Measurements from ENCODE around the gene LYL1. TPM values are rescaled to one million over a fixed set of nuclear protein-coding genes. Genes with fewer than 3 reads are reported as not detected.

Gene LYL1
- total and polyA plus RNA-seq, 9 of the 15 experiments (the other 6 are each of a cell fraction or from before 2014, with no cell fraction given) = 1.3 to 266 (median 34.0) TPM

GRCh38 chr19:13150187-13150930 lies 47.7 kb upstream of the LYL1 start, which contains the start of the genes IER2 and STX10 (continued):
- TF ChIP-seq E2F8 (IDR thresholded peaks at IDR 0.05; ENCODE audit: low read depth, partially characterized antibody) = peak; percentile 91
- peak; percentile 38 for TF ChIP-seq KAT7 (CRISPR knock-in tag; IDR thresholded peaks at IDR 0.05; ENCODE audit: borderline replicate concordance)
- no peak for TF ChIP-seq HNRNPL (IDR thresholded peaks at IDR 0.05; ENCODE audit: low read depth, low read length)
- 0 out of 4 replicates have a peak, but pooled peaks of 1 of the 2 experiments have one; percentile 29 for TF ChIP-seq MLX (CRISPR knock-in tag; conservative IDR thresholded peaks at IDR 0.05)
- TF ChIP-seq RBM34 (IDR thresholded peaks at IDR 0.05; ENCODE audit: borderline replicate concordance, insufficient read depth, low read length) = no peak
- TF ChIP-seq NFATC3 (IDR thresholded peaks at IDR 0.05) = no peak
- TF ChIP-seq ARID3B (CRISPR knock-in tag; IDR thresholded peaks at IDR 0.05; ENCODE audit: borderline replicate concordance) = no peak
- no peak for TF ChIP-seq UBTF (IDR thresholded peaks at IDR 0.05; ENCODE audit: borderline replicate concordance in 1 of 2, low read depth in 2 of 2, low read length in 2 of 2)
- TF ChIP-seq RAD51 (IDR thresholded peaks at IDR 0.05; ENCODE audit: borderline replicate concordance, low read depth) = peak; percentile 48; the same call in 1 of the 2 replicates
- no peak for TF ChIP-seq SAFB2 (IDR thresholded peaks at IDR 0.05; ENCODE audit: borderline replicate concordance, low read depth, low read length, severe bottlenecking)
- TF ChIP-seq JUND (IDR thresholded peaks at IDR 0.05; ENCODE audit: borderline replicate concordance, low read depth, low read length) = peak; percentile 75
- no peak; the same call in 2 of the 3 replicates for TF ChIP-seq JUND (tag; IDR thresholded peaks at IDR 0.05; ENCODE audit: borderline replicate concordance, low read depth, low read length)
- no peak for TF ChIP-seq ZNF280B (CRISPR knock-in tag; IDR thresholded peaks at IDR 0.05)
- peak; percentile 32; the same call in 1 of the 2 replicates for TF ChIP-seq ARID3A (IDR thresholded peaks at IDR 0.05; ENCODE audit: borderline replicate concordance, low read depth, low read length)

All from K562 (cell line).